ENCODE measurements around the gene RNASE13.

Gene RNASE13

GRCh38 chr14:21054768-21055145 is 20.1 kb upstream of the RNASE13 start:
- no peaks in the 10 kb centered on the region for H3K9me3 ChIP-seq (ENCODE audit: control insufficient read depth in 1 of 2, low read length in 2 of 2)
- no peak overlapping the region for H3K27ac ChIP-seq (ENCODE audit: low read depth, low read length)
- H3K27me3 ChIP-seq (ENCODE audit: control insufficient read depth in 1 of 2, insufficient read depth in 2 of 2, low read length in 2 of 2): no peaks in the 10 kb centered on the region
- H3K4me1 ChIP-seq (ENCODE audit: control insufficient read depth in 1 of 2, insufficient read depth in 2 of 2, low read length in 2 of 2): peaks cover 28 to 31% of the 10 kb centered on the region in 2 donors
- no peak overlapping the region for H3K9ac ChIP-seq (ENCODE audit: low read depth in 1 of 2, low read length in 2 of 2)
- H3K4me3 ChIP-seq (ENCODE audit: low read depth in 1 of 2, low read length in 2 of 2): peak overlapping the region in 1 of 2 donors; percentile 27
- H3K36me3 ChIP-seq (ENCODE audit: control insufficient read depth in 1 of 2, insufficient read depth in 2 of 2, low read length in 2 of 2): no peaks in the 10 kb centered on the region

- Histone ChIP-seq H3K36me3 (ENCODE audit: control insufficient read depth in 1 of 2, insufficient read depth in 2 of 2, low read length in 2 of 2) (no peaks in the 10 kb centered on the region), H3K9ac (ENCODE audit: low read depth in 1 of 2, low read length in 2 of 2) (no peak overlapping the region), H3K27me3 (ENCODE audit: control insufficient read depth in 1 of 2, insufficient read depth in 2 of 2, low read length in 2 of 2) (no peaks in the 10 kb centered on the region), H3K9me3 (ENCODE audit: control insufficient read depth in 1 of 2, low read length in 2 of 2) (no peaks in the 10 kb centered on the region), H3K27ac (ENCODE audit: low read depth, low read length) (no peak overlapping the region), H3K4me1 (ENCODE audit: control insufficient read depth in 1 of 2, insufficient read depth in 2 of 2, low read length in 2 of 2) (peaks cover 28 to 31% of the 10 kb centered on the region in 2 donors), H3K4me3 (ENCODE audit: low read depth in 1 of 2, low read length in 2 of 2) (peak overlapping the region in 1 of 2 donors; percentile 27)
Measured at GRCh38 chr14:21054123-21054767, 19.6 kb upstream of the RNASE13 start.

GRCh38 chr14:21053184-21054122 is 18.8 kb upstream of the RNASE13 start:
- no peaks in the 10 kb centered on the region for H3K27me3 ChIP-seq (ENCODE audit: control insufficient read depth in 1 of 2, insufficient read depth in 2 of 2, low read length in 2 of 2)
- no peak overlapping the region for H3K27ac ChIP-seq (ENCODE audit: low read depth, low read length)
- no peaks in the 10 kb centered on the region for H3K36me3 ChIP-seq (ENCODE audit: control insufficient read depth in 1 of 2, insufficient read depth in 2 of 2, low read length in 2 of 2)
- H3K9ac ChIP-seq (ENCODE audit: low read depth in 1 of 2, low read length in 2 of 2): no peak overlapping the region
- no peaks in the 10 kb centered on the region for H3K9me3 ChIP-seq (ENCODE audit: control insufficient read depth in 1 of 2, low read length in 2 of 2)
- no peak overlapping the region for H3K4me3 ChIP-seq (ENCODE audit: low read depth in 1 of 2, low read length in 2 of 2)
- H3K4me1 ChIP-seq (ENCODE audit: control insufficient read depth in 1 of 2, insufficient read depth in 2 of 2, low read length in 2 of 2): peaks cover 28 to 31% of the 10 kb centered on the region in 2 donors

- Histone ChIP-seq H3K27me3 (ENCODE audit: control insufficient read depth in 1 of 2, insufficient read depth in 2 of 2, low read length in 2 of 2) (no peaks in the 10 kb centered on the region), H3K36me3 (ENCODE audit: control insufficient read depth in 1 of 2, insufficient read depth in 2 of 2, low read length in 2 of 2) (no peaks in the 10 kb centered on the region), H3K27ac (ENCODE audit: low read depth, low read length) (no peak overlapping the region), H3K4me1 (ENCODE audit: control insufficient read depth in 1 of 2, insufficient read depth in 2 of 2, low read length in 2 of 2) (peaks cover 20 to 21% of the 10 kb centered on the region in 2 donors), H3K4me3 (ENCODE audit: low read depth in 1 of 2, low read length in 2 of 2) (no peak overlapping the region), H3K9ac (ENCODE audit: low read depth in 1 of 2, low read length in 2 of 2) (no peak overlapping the region), H3K9me3 (ENCODE audit: control insufficient read depth in 1 of 2, low read length in 2 of 2) (no peaks in the 10 kb centered on the region)
Measured at GRCh38 chr14:21050597-21050996, 16.0 kb upstream of the RNASE13 start.

- H3K4me3 ChIP-seq (ENCODE audit: low read depth in 1 of 2, low read length in 2 of 2): no peak overlapping the region
- no peaks in the 10 kb centered on the region for H3K27me3 ChIP-seq (ENCODE audit: control insufficient read depth in 1 of 2, insufficient read depth in 2 of 2, low read length in 2 of 2)
- no peak overlapping the region for H3K27ac ChIP-seq (ENCODE audit: low read depth, low read length)
- H3K4me1 ChIP-seq (ENCODE audit: control insufficient read depth in 1 of 2, insufficient read depth in 2 of 2, low read length in 2 of 2): peaks cover 8 to 9% of the 10 kb centered on the region in 2 donors
- no peaks in the 10 kb centered on the region for H3K36me3 ChIP-seq (ENCODE audit: control insufficient read depth in 1 of 2, insufficient read depth in 2 of 2, low read length in 2 of 2)
- no peaks in the 10 kb centered on the region for H3K9me3 ChIP-seq (ENCODE audit: control insufficient read depth in 1 of 2, low read length in 2 of 2)
- no peak overlapping the region for H3K9ac ChIP-seq (ENCODE audit: low read depth in 1 of 2, low read length in 2 of 2)
Measured at GRCh38 chr14:21049271-21049673, 14.7 kb upstream of the RNASE13 start.

GRCh38 chr14:21048638-21049037 is 14.0 kb upstream of the RNASE13 start:
- no peak overlapping the region for H3K27ac ChIP-seq (ENCODE audit: low read depth, low read length)
- H3K4me1 ChIP-seq (ENCODE audit: control insufficient read depth in 1 of 2, insufficient read depth in 2 of 2, low read length in 2 of 2): peaks cover 3 to 9% of the 10 kb centered on the region in 2 donors
- H3K9ac ChIP-seq (ENCODE audit: low read depth in 1 of 2, low read length in 2 of 2): no peak overlapping the region
- no peaks in the 10 kb centered on the region for H3K27me3 ChIP-seq (ENCODE audit: control insufficient read depth in 1 of 2, insufficient read depth in 2 of 2, low read length in 2 of 2)
- no peaks in the 10 kb centered on the region for H3K36me3 ChIP-seq (ENCODE audit: control insufficient read depth in 1 of 2, insufficient read depth in 2 of 2, low read length in 2 of 2)
- H3K9me3 ChIP-seq (ENCODE audit: control insufficient read depth in 1 of 2, low read length in 2 of 2): no peaks in the 10 kb centered on the region
- no peak overlapping the region for H3K4me3 ChIP-seq (ENCODE audit: low read depth in 1 of 2, low read length in 2 of 2)

GRCh38 chr14:21047378-21047781 is 12.8 kb upstream of the RNASE13 start:
- Histone ChIP-seq H3K4me1 (ENCODE audit: control insufficient read depth in 1 of 2, insufficient read depth in 2 of 2, low read length in 2 of 2) (peaks cover 10 to 14% of the 10 kb centered on the region in 2 donors), H3K27ac (ENCODE audit: low read depth, low read length) (no peak overlapping the region), H3K9ac (ENCODE audit: low read depth in 1 of 2, low read length in 2 of 2) (no peak overlapping the region), H3K36me3 (ENCODE audit: control insufficient read depth in 1 of 2, insufficient read depth in 2 of 2, low read length in 2 of 2) (no peaks in the 10 kb centered on the region), H3K27me3 (ENCODE audit: control insufficient read depth in 1 of 2, insufficient read depth in 2 of 2, low read length in 2 of 2) (no peaks in the 10 kb centered on the region), H3K4me3 (ENCODE audit: low read depth in 1 of 2, low read length in 2 of 2) (no peak overlapping the region), H3K9me3 (ENCODE audit: control insufficient read depth in 1 of 2, low read length in 2 of 2) (no peaks in the 10 kb centered on the region)

- H3K4me1 ChIP-seq (ENCODE audit: control insufficient read depth in 1 of 2, insufficient read depth in 2 of 2, low read length in 2 of 2): peaks cover 20 to 24% of the 10 kb centered on the region in 2 donors
- no peaks in the 10 kb centered on the region for H3K27me3 ChIP-seq (ENCODE audit: control insufficient read depth in 1 of 2, insufficient read depth in 2 of 2, low read length in 2 of 2)
- H3K27ac ChIP-seq (ENCODE audit: low read depth, low read length): no peak overlapping the region
- no peak overlapping the region for H3K9ac ChIP-seq (ENCODE audit: low read depth in 1 of 2, low read length in 2 of 2)
- H3K4me3 ChIP-seq (ENCODE audit: low read depth in 1 of 2, low read length in 2 of 2): no peak overlapping the region
- H3K36me3 ChIP-seq (ENCODE audit: control insufficient read depth in 1 of 2, insufficient read depth in 2 of 2, low read length in 2 of 2): no peaks in the 10 kb centered on the region
- no peaks in the 10 kb centered on the region for H3K9me3 ChIP-seq (ENCODE audit: control insufficient read depth in 1 of 2, low read length in 2 of 2)
Measured at GRCh38 chr14:21043974-21044618, 9.5 kb upstream of the RNASE13 start.

GRCh38 chr14:21043387-21043973 is 8.9 kb upstream of the RNASE13 start:
- no peak overlapping the region for H3K27ac ChIP-seq (ENCODE audit: low read depth, low read length)
- no peak overlapping the region for H3K9ac ChIP-seq (ENCODE audit: low read depth in 1 of 2, low read length in 2 of 2)

More at GRCh38 chr14:21043387-21043973, 8.9 kb upstream of the RNASE13 start:
- Histone ChIP-seq H3K4me1 (ENCODE audit: control insufficient read depth in 1 of 2, insufficient read depth in 2 of 2, low read length in 2 of 2) (peaks cover 26 to 30% of the 10 kb centered on the region in 2 donors), H3K27me3 (ENCODE audit: control insufficient read depth in 1 of 2, insufficient read depth in 2 of 2, low read length in 2 of 2) (no peaks in the 10 kb centered on the region), H3K36me3 (ENCODE audit: control insufficient read depth in 1 of 2, insufficient read depth in 2 of 2, low read length in 2 of 2) (no peaks in the 10 kb centered on the region), H3K4me3 (ENCODE audit: low read depth in 1 of 2, low read length in 2 of 2) (no peak overlapping the region), H3K9me3 (ENCODE audit: control insufficient read depth in 1 of 2, low read length in 2 of 2) (no peaks in the 10 kb centered on the region)

Measured in duodenal mucosa (tissue), 2 donors.